ENCODE data around the gene UTY. TPM values are rescaled to one million over a fixed set of nuclear protein-coding genes. Genes with fewer than 3 reads are reported as not detected.
A peak's percentile ranks its signal among the peaks of the same experiment; 100 is the strongest.
"Not testable (repeated sequence)": the region's sequence is repeated elsewhere in the genome, so short reads cannot be mapped to it uniquely, and the experiment has no call there.

The UTY gene
- total and polyA plus RNA-seq, 2 of the 8 experiments (the other 6 are each of a cell fraction or from before 2014, with no cell fraction given) = 7.2 to 20.4 TPM

DNA sequence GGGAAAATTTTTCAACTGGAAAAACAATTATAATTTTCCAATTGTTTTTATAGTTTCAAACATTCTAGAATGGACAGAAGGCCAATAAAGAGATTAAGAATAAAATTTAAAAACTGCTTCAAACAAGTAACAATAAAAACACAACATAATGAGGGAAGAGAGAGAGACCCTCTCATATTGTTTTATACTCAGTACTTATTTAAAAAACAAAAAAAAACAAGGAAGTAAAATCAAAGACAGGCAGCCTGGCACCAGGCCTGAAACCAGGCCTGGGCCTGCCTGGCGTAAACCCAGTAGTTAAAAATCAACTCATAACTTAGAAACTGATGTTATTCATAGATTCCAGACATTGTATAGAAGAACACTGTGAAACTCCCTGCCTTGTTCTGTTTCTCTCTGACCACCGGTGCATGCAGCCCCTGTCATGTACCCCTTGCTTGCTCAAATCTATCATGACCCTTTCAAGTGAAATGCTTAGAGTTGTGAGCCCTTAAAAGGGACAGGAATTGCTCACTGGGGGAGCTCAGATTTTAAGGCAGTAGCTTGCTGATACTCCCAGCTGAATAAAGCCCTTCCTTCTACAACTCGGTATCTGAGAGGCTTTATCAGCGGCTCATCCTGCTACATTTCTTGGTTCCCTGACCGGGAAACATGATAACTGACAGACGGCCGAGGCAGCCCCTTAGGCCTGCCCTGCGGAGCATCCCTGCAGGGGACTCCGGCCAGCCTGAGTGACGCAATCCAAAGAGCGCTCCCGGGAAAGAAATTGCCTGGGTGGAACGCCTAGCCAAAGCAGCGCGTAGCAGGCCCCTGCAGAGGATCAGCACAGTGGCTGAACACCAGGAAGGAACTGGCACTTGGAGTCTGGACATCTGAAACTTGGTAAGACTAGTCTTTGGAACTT, 197.4 kb downstream of the UTY start:
- not testable (repeated sequence) for FAIRE-seq; H3K27ac ChIP-seq (ENCODE audit: low read depth, low read length)

More for the DNA sequence above, 197.4 kb downstream of the UTY start:
- H3K23me2 ChIP-seq (ENCODE audit: low read depth, low read length); H2BK15ac ChIP-seq (ENCODE audit: low read length); H2AK5ac ChIP-seq (ENCODE audit: low read depth, low read length); H4K91ac ChIP-seq (replicated peaks; ENCODE audit: insufficient read length, low read length); H4K5ac ChIP-seq (ENCODE audit: insufficient read length, low read depth, low read length); POLR2A ChIA-PET (ENCODE audit: partially characterized antibody); CTCF ChIA-PET (ENCODE audit: partially characterized antibody); H3K27me3 ChIP-seq (replicated peaks in 1 of 4; ENCODE audit: control insufficient read depth in 3 of 4, extremely low read depth in 1 of 4, insufficient read depth in 3 of 4, low read length in 3 of 4); H3K4me1 ChIP-seq (replicated peaks in 1 of 4; ENCODE audit: control insufficient read depth in 3 of 4, insufficient read depth in 4 of 4, low read length in 3 of 4); H3K14ac ChIP-seq (ENCODE audit: insufficient read length); H3K79me1 ChIP-seq (ENCODE audit: low read depth, low read length); H4K20me1 ChIP-seq (replicated peaks in 1 of 2; ENCODE audit: control insufficient read depth in 1 of 2, insufficient read depth in 2 of 2, low read length in 2 of 2); H3K4ac ChIP-seq (replicated peaks; ENCODE audit: insufficient read length, low read depth, low read length); H3K4me2 ChIP-seq (ENCODE audit: insufficient read depth in 1 of 2, low read depth in 2 of 2, low read length in 2 of 2); H3K56ac ChIP-seq (replicated peaks; ENCODE audit: insufficient read length, low read depth, low read length); H2BK120ac ChIP-seq (replicated peaks; ENCODE audit: low read depth, low read length); H2BK12ac ChIP-seq (ENCODE audit: low read depth, low read length); H3K18ac ChIP-seq (ENCODE audit: extremely low read depth, low read length); H3K9ac ChIP-seq (replicated peaks in 1 of 4; ENCODE audit: extremely low read depth in 1 of 4, low read depth in 3 of 4, low read length in 3 of 4); H3K79me2 ChIP-seq (ENCODE audit: control insufficient read depth in 1 of 2, insufficient read depth in 2 of 2, low read length in 2 of 2); H3K9me3 ChIP-seq (ENCODE audit: insufficient read depth in 2 of 2, low read depth in 1 of 2, low read length in 1 of 2); DNase-seq (ENCODE audit: low read depth in 1 of 2, low spot score in 2 of 2); H3K23ac ChIP-seq (ENCODE audit: insufficient read length); H2BK20ac ChIP-seq (ENCODE audit: low read length); H2AFZ ChIP-seq (ENCODE audit: low read length); H3K4me3 ChIP-seq (ENCODE audit: extremely low read depth in 1 of 4, insufficient read depth in 2 of 4, low read depth in 3 of 4, low read length in 4 of 4): not testable (repeated sequence)
- peak; percentile 80 for TF ChIP-seq CEBPB (IDR thresholded peaks at IDR 0.05; ENCODE audit: low read depth, low read length)
- WGBS, 2 experiments (ENCODE audit: extremely low coverage in 1 of 2, insufficient coverage in 1 of 2, insufficient read length in 1 of 2, insufficient replicate concordance in 2 of 2, low coverage in 1 of 2, low lambda C conversion rate in 2 of 2, missing lambda C conversion rate in 1 of 2) = 90% methylated on average over 15 of the region's 15 CpGs; no CpG with 5 or more reads in 1 of the 2 experiments
- H3K36me3 ChIP-seq (ENCODE audit: control insufficient read depth in 2 of 4, insufficient read depth in 4 of 4, low read length in 3 of 4) = peaks cover 2 to 19% (median 10%) of the 10 kb centered on the region in 4 experiments; a peak in 6 of 8 replicates
- H4K8ac ChIP-seq (ENCODE audit: extremely low read depth, insufficient read depth, low read length) = peak overlapping the region; percentile 25; the same call in 1 of the 2 replicates
- peak overlapping the region; percentile 71; the same call in 1 of the 2 replicates for H2BK5ac ChIP-seq (ENCODE audit: low read depth, low read length)

Data from H1 (cell line).